ENCODE data around the gene ARPC2.

The ARPC2 gene

DNA sequence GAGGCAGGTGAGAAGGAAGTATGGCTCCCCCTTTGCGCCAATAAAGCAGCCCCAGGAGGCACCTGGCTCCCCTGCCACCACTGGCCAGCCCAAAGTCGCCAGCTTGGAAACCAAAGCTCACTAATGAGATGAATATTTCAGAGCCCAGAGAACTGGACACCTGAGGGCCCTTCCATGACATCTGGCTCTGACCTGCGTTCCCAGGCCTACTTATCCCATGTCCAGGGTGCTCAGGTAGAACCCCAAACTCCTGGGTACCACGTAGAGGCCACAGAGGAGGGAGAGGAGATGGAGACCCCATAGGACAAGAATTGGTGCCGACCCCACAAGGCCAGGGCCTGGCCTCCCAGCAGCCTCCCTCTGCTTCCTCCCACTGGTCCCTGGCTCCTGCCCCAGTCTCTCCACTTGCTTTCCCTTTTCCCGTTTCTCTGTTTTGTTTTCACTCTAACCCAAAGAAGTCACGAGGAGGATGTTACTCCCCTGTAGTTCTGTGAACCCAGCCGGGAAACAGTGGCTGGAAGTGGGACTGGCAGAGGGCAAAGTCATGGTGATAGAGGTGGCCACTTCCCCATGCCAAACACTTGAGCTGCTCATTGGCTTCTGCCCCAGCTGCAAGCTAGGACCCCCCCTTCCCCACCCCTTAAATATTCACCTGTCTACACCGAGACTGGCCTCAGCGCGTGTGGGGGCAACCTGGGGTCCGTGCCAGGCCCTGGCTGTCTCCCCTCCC is 74.5 kb downstream of the ARPC2 start:
- DNase-seq: no peak

DNA sequence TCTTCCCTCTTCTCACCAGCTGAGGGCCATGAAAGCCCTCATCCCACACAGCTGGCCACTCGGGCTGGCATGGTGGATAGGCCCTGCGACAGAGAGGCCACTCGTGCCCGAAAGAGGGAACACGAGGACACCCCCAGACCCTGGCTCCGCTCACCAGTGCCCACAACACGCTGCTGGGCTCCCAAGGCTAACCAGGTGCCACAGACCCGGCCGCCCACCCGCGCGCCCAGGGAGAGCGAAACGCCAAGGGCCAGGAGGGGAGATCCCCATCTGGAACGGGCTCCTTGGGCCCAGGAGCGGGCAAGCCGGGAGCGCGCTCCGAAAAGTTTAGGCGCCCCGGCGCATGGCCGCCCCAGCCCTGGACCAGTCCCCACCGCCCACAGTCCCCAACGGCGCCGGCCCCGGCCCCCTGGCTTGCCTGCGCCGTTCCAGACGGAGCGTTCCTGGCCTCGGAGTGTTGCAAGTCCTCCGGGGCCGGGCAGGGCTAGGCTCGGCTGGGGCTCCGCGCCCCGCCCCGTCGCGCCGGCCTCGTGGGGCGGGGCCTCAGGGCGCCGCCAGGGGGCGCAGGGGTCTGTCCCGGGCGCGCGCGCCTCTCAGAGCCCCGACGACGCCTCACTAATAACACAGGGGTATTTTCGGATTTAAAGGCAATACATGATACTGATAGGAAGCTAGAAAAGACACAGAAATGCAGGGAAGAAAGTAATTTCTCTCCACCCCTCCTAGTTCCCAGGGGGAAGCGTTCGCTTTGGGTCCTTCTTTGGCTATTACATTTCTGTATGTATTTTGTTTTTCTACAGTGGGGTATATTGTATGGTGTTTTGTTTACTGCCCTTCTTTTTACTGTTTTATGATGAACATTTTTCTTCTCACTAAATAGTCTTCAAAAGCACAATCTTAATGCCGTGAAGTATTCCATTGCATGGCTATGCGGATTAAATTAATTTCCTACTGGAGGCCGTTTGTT is 75.3 kb downstream of the ARPC2 start, which contains the start of gene TMBIM1:
Gene TMBIM1 (minus strand): TSS at position 456 of the 967 bp plus-strand sequence. CDS start 10,362 bp downstream, outside the sequence.
- no peak for DNase-seq

DNA sequence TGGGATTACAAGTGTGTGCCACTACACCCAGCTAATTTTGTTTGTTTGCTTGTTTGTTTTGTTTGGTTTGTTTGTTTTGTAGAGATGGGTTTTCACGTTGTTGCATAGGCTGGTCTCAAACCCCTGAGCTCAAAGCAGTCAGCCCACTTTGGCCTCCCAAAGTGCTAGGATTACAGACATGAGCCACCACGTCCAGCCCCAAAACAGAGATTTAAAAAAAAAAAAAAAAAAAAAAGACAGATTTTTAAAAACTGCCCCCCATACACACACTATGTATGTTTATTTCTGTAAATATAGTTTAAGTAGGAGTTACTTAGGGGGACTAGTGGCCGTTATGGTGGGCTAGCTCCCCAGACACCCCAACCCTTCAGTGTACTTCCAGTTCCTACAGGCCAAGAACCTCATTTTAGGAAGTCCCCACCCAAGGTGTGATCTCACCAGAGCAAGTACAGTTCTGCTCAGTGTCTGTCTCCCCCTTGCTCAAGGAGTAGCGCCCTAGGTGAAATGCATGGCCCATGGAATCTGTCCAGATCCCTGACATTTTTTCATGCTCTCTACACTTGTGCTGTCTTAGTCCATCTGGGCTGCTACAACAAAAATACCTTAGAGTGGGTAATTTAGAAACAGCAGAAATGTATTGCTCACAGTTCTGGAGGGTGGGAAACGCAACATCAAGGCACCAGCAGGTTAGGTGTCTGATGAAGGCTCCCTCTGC is 76.9 kb downstream of the ARPC2 start:
- no peak for DNase-seq

DNA sequence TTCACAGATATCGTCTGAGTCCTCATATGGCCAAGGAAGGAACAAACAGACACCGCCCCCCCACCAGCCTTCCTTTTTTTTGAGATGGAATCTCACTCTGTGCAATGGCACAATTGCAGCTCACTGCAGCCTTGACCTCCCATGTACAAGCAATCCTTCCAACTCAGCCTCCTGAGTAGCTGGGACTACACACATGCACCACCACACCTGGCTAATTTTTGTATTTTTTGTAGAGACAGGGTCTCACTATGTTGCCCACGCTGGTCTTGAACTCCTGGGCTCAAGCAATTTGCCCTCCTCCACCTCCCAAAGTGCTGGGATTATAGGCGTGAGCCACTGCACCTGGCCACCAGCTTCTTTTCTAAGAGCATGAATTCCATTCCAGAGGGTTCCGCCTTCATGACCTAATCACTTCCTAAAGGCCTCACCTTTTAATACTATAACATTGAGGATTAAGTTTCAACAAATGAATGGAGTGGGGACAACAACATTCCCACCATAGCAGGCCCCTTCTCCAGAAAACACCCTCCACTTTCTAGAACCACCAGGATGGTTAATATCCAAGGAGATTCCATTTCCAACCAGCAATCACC is 77.5 kb downstream of the ARPC2 start:
- no peak for DNase-seq

DNA sequence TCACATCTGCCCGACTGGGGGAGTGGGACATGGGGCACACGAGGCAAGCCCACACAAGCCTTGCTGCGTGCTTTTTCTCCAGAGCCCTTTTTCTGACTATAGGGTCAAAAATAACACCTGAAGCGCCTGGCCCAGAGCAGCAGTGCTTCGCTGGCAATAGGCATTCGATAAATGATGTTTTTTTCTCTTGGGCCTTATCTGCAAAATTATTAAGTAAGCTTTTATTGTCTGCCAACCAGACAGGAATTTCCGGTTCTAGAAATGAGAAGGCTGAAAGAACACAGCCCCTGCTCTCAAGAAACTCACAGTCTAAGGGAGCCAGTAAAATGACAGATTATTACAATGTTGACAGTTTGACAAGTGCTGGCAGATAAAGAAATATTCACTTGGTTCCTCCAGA is 78.0 kb downstream of the ARPC2 start:
- DNase-seq: no peak

DNA sequence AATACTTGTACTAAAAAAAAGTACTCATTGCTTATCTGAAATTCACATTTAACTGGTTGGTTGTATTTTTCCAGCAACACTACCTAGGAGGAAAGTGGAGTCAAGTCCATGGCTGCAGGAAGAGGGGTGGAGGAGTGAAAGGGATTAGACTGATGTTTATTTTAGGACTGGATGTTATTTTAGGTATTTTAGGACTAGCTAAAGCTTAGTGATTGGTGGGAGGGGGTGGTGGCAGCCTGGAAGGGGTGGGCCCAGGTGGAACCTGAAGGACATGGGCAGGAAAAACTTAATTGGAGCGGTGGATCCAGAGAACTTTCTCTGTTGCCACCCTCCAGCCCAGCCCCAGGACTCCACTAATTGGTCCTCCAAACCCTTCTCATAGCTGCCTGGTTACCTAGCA is 79.2 kb downstream of the ARPC2 start:
- no peak for DNase-seq

DNA sequence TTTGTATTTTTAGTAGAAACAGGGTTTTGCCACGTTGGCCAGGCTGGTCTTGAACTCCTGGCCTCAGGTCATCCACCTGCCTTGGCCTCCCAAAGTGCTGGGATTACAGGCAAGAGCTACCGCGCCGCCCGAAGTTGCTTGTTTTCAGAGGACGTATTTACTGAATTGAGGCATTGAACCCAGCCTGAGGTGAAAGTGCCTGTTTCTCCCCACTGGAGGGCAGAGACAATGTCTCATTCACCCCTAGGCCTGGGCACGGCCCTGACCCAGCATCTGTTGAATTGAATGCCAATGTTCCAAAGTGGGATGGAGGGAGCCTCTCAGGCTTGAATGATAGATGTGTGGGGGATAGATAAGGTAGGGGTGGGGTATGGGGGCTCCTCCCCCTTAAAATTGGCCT is 79.9 kb downstream of the ARPC2 start:
- DNase-seq: no peak

DNA sequence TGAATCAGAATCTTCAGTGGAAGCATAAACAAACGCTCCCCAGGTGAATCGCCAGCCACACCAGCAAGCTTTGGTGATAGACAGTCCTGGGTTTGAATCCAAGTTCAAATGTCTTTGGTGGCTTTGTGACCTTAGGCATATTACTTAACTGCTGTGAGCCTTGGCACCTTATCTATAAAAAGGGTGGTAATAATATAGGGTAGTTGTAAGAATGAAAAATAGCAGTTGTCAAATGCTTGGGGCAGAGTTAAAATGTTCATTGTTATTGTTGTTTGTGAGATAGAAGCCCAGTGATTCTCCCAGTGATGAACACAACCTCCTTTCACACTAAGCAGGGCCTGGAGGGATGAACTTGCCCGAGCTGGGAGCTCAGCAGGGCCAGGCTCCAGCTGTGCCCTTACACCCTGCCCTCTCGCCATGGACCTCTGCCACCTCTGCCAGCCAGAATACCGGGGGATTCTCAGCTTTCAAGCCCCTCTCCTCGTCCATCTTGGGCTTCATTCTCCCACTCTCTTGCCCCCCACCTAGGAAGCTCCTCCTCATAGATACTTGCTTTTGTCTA is 81.4 kb downstream of the ARPC2 start:
- no peak for DNase-seq

DNA sequence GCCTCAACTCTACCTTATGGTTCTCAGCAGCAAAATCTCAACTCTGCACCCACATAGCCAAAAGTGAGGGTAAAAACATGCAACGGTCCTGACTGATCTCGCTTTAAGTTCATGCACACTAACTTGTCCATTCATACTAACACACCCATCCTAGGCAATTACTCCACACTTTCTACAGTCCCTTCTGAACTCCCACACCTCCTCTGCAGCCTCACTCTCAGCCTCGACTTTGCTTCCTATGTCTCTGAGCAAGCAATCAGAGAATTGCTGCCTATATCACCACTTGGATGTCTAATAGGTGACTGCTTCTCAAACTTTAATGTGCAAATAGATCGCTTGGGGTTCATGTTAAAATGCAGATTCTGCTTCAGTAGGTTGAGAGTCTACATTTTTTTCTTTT is 83.2 kb downstream of the ARPC2 start:
- no peak for DNase-seq

DNA sequence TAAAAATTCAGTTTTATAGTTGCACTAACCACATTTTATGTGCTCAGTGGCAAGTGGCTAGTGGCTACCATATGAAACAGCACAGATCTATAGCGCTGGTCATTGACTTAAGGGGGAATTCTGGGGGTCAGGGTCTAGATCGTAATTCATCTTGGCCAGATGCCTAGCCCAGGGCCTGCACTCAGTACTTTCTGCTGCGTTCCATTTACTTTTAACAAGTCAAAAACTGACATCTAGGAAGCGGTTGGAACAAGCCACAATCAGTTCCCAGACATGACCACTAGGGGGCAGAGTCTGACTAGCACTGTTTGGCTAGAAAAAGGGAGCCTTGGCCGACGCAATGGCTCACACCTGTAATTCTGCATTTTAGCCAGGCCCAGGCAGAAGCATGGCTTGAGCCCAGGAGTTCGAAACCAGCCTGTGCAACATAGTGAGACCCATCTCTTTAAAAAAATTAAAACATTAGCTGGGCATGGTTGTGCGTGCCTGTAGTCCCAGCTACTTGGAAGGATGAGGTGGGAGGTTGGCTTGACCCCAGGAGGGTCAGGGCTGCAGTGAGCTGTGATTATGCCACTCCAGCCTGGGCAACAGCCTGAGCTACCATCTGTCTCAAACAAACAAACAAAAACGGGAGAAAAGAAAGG is 84.3 kb downstream of the ARPC2 start:
- DNase-seq: peak; percentile 80
